ES-I3 (cell line): ENCODE results near the gene TMEM45A.
"Not testable (repeated sequence)": the region's sequence is repeated elsewhere in the genome, so short reads cannot be mapped to it uniquely, and the experiment has no call there.

Experiments
- H3K36me3 ChIP-seq: 2 replicates; pipeline ENCODE4 v1.6.1; 2013; ENCODE audit warnings: mild to moderate bottlenecking, low read length, control low read depth, moderate library complexity; ENCODE audit not compliant: insufficient read depth
- H3K4me1 ChIP-seq: 2 replicates; pipeline ENCODE4 v1.6.1; 2013; ENCODE audit warnings: mild to moderate bottlenecking, control low read depth, low read length; ENCODE audit not compliant: insufficient read depth
- H3K9ac ChIP-seq: 2 replicates; pipeline ENCODE4 v1.6.1; 2013; ENCODE audit warnings: low read depth, mild to moderate bottlenecking, low read length, moderate library complexity
- H3K9me3 ChIP-seq: 2 replicates; pipeline ENCODE4 v1.6.1; 2013; ENCODE audit warnings: mild to moderate bottlenecking, low read length, moderate library complexity; ENCODE audit not compliant: control insufficient read depth, insufficient read depth

TMEM45A gene

DNA sequence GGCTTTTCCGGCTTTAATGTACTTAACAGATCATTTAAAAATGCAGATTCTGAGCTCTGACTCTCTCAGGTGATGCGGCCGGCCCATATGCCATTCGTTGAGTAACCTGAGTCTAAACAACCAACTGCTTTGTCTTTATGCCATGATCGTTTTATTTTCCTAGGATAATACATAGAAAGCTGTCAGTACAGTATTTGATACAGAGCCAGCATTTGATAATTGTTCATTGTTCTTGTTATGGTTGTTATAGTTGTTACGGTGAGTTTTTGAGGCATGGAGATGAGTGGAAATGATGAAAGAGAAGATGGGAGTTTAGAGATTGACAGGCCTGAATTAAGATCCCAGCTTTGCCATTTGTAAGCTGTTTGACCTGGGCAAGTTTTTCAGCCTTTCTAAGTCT is 40.0 kb downstream of the TMEM45A start:
- H3K36me3 ChIP-seq: no peaks in the 10 kb centered on the region
- H3K4me1 ChIP-seq: no peaks in the 10 kb centered on the region
- no peak overlapping the region for H3K9ac ChIP-seq
- H3K9me3 ChIP-seq: no peaks in the 10 kb centered on the region

- no peaks in the 10 kb centered on the region for H3K36me3 ChIP-seq
- H3K9me3 ChIP-seq: no peaks in the 10 kb centered on the region
- H3K9ac ChIP-seq: no peak overlapping the region
- H3K4me1 ChIP-seq: no peaks in the 10 kb centered on the region
Observed at GRCh38 chr3:100533176-100533575, 40.8 kb downstream of the TMEM45A start.

GRCh38 chr3:100535610-100535943 is 43.2 kb downstream of the TMEM45A start:
- no peaks in the 10 kb centered on the region for H3K36me3 ChIP-seq
- H3K4me1 ChIP-seq: no peaks in the 10 kb centered on the region
- no peak overlapping the region for H3K9ac ChIP-seq
- H3K9me3 ChIP-seq: no peaks in the 10 kb centered on the region

GRCh38 chr3:100536093-100536492 is 43.7 kb downstream of the TMEM45A start:
- Histone ChIP-seq H3K36me3 (no peaks in the 10 kb centered on the region), H3K4me1 (no peaks in the 10 kb centered on the region)

GRCh38 chr3:100537646-100538338 is 45.4 kb downstream of the TMEM45A start:
- Histone ChIP-seq H3K9me3 (no peaks in the 10 kb centered on the region), H3K9ac (no peak overlapping the region), H3K4me1 (no peaks in the 10 kb centered on the region), H3K36me3 (no peaks in the 10 kb centered on the region)

More at GRCh38 chr3:100536093-100536492, 43.7 kb downstream of the TMEM45A start:
- no peaks in the 10 kb centered on the region for H3K9me3 ChIP-seq
- no peak overlapping the region for H3K9ac ChIP-seq

- H3K9ac ChIP-seq: no peak overlapping the region
- no peaks in the 10 kb centered on the region for H3K9me3 ChIP-seq
Observed at GRCh38 chr3:100538339-100538706, 45.9 kb downstream of the TMEM45A start.

DNA sequence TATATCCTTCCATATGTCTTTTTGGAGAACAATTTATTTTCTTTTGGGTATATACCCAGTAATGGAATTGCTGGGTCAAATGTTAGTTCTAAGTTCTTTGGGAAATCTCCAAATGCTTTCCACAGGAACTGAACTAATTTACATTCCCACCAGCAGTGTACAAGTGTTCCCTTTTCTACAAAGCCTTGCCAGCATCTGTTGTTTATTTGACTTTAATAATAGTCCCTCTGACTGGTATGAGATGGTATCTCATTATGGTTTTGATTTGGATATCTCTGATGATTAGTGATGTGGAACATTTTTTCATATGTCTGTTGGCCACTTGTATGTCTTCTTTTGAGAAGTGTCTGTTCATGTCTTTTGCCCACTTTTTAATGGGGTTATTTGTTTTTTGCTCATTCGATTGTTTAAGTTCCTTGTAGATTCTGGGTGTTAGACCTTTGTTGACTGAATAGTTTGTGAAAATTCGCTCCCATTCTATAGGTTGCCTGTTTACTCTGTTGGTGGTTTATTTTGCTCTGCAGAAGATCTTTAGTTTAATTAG is 48.4 kb downstream of the TMEM45A start:
- no peaks in the 10 kb centered on the region for H3K9me3 ChIP-seq
- no peak overlapping the region for H3K9ac ChIP-seq
- no peaks in the 10 kb centered on the region for H3K4me1 ChIP-seq
- H3K36me3 ChIP-seq: no peaks in the 10 kb centered on the region

More at GRCh38 chr3:100538339-100538706, 45.9 kb downstream of the TMEM45A start:
- Histone ChIP-seq H3K36me3 (no peaks in the 10 kb centered on the region), H3K4me1 (no peaks in the 10 kb centered on the region)

DNA sequence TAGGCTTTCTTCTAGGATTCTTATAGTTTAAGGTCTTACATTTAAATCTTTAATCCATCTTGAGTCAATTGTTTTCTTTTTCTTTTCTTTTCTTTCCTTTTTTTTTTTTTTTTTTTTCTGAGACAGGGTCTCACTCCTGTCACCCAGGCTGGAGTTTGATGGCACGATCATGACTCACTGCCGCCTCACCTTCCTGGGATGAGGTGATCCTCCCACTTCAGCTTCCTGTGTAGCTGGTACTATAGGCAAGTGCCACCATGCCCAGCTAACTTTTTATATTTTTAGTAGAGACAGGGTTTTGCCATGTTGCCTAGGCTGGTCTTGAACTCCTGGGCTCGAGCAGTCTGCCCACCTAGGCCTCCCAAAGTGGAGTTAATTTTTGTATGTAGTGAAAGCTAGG is 49.0 kb downstream of the TMEM45A start:
- not testable (repeated sequence) for H3K9me3 ChIP-seq, H3K4me1 ChIP-seq, H3K36me3 ChIP-seq, H3K9ac ChIP-seq

- Histone ChIP-seq H3K9me3 (no peaks in the 10 kb centered on the region), H3K4me1 (no peaks in the 10 kb centered on the region), H3K9ac (no peak overlapping the region), H3K36me3 (no peaks in the 10 kb centered on the region)
Observed at GRCh38 chr3:100545371-100545770, 53.0 kb downstream of the TMEM45A start.

DNA sequence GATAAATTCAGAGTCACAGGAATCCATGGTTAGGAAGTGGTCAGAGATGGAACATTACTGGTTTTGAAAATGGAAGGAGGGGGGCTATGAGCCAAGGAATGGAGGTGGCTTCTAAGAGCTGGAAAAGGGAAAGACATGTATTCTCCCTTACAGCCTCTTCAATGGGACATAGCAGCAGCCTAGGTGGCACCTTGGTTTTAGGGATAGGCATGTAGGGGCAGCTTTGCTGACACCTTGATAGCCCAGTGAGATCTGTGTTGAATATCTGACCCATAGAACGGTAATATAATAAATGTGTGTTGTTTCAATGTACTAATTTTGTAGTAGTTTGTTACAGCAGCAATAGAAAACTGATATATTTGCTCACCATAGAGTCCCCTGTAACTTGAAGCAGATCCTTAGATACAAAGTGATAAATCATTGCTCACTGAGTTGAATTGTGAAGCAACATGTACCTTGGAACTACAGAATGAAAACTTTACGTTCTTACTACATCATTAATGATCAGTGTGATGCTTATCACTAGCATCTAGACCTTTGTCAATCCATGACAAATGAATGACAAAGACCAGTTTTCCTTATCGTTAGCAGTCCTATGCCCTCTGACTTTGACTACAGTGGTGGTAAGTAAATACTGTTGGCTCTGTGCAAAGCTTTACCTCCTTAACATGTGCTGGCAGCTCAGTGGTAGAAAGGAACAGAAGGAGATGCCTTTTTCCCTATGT is 53.8 kb downstream of the TMEM45A start:
- Histone ChIP-seq H3K36me3 (no peaks in the 10 kb centered on the region), H3K9me3 (no peaks in the 10 kb centered on the region), H3K4me1 (no peaks in the 10 kb centered on the region), H3K9ac (no peak overlapping the region)

- Histone ChIP-seq H3K9me3 (no peaks in the 10 kb centered on the region), H3K9ac (no peak overlapping the region), H3K4me1 (no peaks in the 10 kb centered on the region), H3K36me3 (no peaks in the 10 kb centered on the region)
Observed at GRCh38 chr3:100548053-100548452, 55.6 kb downstream of the TMEM45A start.

DNA sequence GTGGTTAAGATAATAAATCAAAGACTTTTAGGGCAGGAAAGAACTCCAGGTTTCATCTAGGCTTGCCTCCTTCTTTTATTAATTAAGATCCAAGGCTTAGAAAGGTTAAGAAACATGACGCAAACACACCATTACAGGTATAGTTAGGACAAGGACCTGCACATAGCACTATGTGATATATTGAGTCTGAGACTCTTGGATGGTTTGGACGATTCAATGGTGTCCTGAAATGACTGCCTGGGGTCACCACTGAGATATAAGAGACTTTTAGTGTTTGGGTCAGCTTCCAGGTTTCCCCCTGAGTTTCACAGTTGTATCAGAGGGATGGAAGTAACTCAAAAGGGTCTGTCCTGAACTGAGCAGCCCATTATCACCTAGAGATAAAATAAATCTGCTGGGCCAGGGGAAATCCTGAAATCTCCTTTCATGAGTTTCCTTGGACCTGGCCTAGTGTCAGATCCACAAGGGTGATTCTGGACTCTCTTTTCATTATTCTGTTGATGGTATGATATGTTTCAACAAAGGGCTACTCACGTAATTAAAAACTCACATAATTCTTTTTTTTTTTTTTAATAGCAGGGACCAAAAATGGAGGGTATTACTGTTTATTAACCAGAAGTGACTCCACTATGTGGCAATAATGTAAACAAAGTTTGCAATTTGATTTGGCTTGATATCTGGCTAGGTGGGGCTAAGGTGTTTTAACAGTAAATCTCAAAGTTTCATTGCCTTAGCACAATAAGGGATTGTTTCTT is 61.4 kb downstream of the TMEM45A start:
- Histone ChIP-seq H3K36me3 (no peaks in the 10 kb centered on the region), H3K4me1 (no peaks in the 10 kb centered on the region), H3K9me3 (no peaks in the 10 kb centered on the region), H3K9ac (no peak overlapping the region)

GRCh38 chr3:100554373-100554676 is 61.9 kb downstream of the TMEM45A start:
- H3K9me3 ChIP-seq: no peaks in the 10 kb centered on the region
- H3K4me1 ChIP-seq: no peaks in the 10 kb centered on the region
- no peak overlapping the region for H3K9ac ChIP-seq
- H3K36me3 ChIP-seq: no peaks in the 10 kb centered on the region

DNA sequence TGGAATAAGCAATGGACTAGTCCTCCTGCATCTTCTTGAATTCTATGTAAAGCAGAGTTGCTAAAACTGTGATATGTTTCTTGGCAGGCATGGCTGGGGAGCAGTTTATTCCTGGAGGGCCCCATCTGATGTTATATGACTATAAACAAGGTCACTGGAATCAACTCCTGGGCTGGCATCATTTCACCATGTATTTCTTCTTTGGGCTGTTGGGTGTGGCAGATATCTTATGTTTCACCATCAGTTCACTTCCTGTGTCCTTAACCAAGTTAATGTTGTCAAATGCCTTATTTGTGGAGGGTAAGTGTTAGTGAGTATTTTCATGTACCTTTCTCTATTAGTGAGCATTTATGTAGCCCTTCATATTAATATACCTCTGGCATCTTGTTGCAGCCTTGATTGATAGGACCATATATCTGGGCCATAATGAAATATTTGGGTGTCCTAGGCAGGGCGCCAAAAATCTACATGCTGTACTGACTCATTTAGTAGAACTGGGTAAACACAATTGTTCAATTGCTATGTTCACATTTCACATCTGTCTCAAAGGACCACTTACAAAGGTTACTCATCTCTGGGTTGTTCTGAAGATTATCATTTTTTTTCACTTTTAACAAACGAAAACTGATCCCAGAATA is 64.4 kb downstream of the TMEM45A start:
- H3K9ac ChIP-seq: no peak overlapping the region
- H3K9me3 ChIP-seq: no peaks in the 10 kb centered on the region
- H3K4me1 ChIP-seq: peaks cover 12% of the 10 kb centered on the region
- no peaks in the 10 kb centered on the region for H3K36me3 ChIP-seq
